K562 treated with DMSO at 1 percent for 48 hours (cell line): ENCODE measurements around the gene NSUN7. TPM values are rescaled to one million over a fixed set of nuclear protein-coding genes. Genes with fewer than 3 reads are reported as not detected.

Experiments
- total RNA-seq: library from RNA; unstranded; fragments of 300-600 nt; gene quantifications from 2 replicates; pipeline ENCODE4 v1.2.3, GENCODE V29; 2022; ENCODE audit warnings: low replicate concordance; ENCODE audit errors: extremely low read depth

The NSUN7 gene, protein sequence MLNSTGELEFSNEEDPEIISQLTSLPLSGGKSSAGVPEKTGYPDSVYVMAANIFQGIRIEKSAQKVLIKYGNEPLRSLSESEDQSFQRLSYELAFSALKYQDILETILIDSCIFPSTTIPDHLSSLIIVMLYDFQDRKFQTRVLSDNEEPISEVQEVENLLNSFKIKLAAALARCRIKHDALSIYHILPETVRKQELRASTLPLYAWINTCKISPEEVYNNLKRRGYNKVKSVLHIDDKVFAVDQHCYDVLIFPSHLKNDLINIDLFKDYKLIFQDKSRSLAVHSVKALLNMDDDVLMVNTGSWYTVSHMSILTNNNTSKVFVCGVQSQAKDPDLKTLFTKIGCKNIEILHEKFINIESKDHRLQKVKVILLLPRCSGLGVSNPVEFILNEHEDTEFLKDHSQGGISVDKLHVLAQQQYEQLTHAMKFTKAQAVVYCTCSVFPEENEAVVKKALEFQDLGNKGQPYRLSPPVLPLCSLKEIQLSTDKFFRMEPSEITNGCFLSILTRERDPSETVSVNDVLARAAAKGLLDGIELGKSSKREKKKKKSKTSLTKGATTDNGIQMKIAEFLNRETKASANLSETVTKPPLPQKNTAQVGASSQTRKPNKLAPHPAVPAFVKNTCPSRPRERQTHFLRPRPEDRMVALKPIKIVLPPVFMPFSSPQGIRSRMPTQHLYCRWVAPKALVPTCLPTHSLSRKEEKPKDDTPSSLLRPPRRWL
- not detected in 2 replicates for total RNA-seq

DNA sequence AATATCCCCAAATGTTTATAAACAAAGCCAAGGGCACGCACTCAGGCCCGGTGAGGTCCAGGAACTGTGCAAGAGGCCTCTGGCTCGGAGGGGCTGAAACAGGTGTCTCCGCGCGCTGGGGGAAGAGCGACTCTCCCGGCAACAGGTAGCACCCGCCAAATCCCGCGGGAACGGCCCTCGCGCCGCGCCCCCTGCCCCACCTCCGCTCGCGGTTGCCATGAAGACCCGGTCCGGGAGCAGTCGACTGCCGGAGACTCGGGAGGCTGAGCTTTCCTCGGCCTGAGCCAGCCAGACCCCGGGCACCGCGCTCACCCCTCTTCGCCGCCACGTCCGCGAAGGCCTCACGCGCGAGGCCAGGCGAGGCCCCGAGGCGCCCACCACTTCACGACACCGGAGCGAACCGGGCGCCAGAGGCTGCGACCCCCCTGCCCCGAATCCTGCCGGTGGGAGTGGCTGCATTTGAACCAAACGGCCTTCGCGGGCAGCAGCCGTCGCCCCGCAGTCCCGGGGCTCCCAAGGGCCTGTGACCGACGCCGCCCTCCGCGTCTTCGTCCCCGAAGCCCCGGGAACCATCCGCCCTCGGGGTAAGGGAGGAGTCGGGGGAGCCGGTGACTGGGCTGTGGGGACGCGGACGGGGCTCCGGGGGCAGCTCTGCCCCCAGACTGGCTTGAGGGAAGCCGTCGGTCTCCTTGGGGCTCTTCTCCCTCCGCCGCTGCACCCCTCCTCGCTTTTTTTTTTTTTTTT is at the start of gene NSUN7:
Gene NSUN7 (plus strand): TSS at position 239 of the 744 bp plus-strand sequence. CDS start 739 bp downstream, outside the sequence.

Other genes with a start within 250 kb of the NSUN7 start
- gene RBM47, start 120.1 kb upstream of the NSUN7 start, total RNA-seq = not detected in 2 replicates